HG03039 (cell line): ENCODE measurements around the gene TTLL5.

ENCODE experiments used
- ATAC-seq: cut with Tn5 transposase; IDR thresholded peaks from one replicate; pipeline ENCODE4 v1.9.1; 2021; ENCODE audit warnings: mild to moderate bottlenecking, moderate library complexity; ENCODE audit not compliant: unreplicated experiment

Gene TTLL5

GRCh38 chr14:75697386-75697785 is 36.3 kb downstream of the TTLL5 start:
- no peak for ATAC-seq

- no peak for ATAC-seq
These were observed 36.9 kb downstream of the TTLL5 start for GRCh38 chr14:75697918-75698317.

DNA sequence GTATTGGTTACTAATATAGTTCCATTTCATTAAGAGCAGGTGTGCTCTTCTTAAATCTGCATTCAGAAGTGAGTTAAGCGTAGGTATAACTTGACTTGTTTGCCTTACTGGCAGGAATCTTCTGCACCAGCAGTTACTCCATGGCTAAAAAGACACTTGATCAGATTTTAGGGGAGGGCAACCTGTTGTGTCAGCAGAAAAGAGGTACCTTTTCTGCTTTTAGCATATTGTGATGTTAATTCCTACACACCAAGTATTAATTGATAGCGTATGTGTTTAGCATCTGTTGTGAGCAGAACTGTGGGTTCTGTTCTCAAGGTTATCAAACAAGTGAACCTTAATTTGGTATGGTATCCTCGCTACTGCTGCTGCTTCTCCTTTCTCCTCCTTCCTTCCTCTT is 38.3 kb downstream of the TTLL5 start:
- no peak for ATAC-seq

GRCh38 chr14:75700295-75700694 is 39.2 kb downstream of the TTLL5 start:
- no peak for ATAC-seq

DNA sequence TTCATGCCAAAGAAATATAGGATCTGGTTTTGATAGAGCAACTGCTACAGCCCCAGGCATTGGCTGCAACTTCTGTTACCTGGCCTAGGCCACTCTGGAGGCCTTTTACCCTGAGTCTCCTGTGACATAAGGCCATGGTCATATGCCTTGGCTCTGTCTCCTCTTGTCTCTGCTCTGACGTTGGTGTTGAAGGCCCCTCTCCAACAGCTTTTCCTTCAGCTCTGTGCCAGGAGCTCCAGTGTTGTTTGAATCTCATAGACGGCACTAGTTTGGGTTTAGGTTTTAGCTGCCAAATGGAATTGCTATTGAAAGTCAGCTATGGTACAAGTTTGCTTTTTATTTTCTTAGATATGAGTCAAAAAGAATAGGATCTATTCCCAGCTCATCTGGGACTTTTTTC is 41.1 kb downstream of the TTLL5 start:
- no peak for ATAC-seq

DNA sequence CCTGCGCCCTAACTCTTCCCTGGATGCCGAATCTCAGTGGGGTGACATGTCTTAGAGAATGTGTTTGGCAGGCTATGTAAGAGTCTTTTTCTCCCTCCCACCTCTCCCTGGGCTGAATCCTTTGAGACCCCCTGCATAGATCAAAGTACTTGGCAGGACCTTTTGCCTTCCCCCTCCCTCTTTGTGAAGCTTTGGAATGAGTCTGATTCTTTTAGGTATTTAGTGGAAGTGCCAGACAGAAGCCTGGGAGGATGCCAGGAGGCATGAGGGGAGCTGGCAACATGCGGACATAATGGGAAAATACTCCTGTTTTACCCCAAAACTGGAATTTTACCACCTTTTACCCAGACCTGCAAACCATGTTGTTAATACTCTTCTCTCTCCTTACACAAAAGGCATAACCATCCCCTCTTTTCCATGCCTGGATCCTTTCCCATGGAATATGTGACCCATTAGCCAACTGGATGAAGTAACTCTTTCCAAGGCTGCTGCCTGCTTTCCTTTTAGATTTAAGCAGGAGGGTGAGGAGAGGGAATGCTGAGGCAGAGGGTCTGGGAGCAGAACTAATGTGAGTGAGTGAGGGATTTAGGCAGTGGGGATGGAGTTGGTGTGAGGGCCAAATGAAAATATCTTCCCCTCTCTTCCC is 41.7 kb downstream of the TTLL5 start:
- ATAC-seq: no peak

DNA sequence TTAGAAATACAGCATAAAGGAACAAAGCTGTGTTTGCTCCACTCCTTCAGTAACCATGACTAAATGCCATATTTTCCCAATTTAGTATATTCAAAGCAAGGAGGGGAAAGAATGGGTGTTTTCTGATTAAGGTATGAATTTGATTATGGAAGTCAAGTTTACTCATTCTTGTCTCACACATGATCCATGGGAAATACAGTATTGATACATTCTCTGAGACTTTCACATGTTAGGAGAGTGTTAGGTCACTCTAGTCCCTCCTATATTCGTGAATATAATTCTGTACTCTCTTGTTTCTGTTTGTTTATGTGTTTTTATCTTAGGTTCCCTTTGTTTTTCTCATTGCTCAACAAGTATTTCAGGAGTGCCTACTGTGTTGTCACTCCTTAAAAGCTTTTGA is 42.4 kb downstream of the TTLL5 start:
- ATAC-seq: no peak

- ATAC-seq: no peak
These were observed 44.0 kb downstream of the TTLL5 start for GRCh38 chr14:75705014-75705413.

DNA sequence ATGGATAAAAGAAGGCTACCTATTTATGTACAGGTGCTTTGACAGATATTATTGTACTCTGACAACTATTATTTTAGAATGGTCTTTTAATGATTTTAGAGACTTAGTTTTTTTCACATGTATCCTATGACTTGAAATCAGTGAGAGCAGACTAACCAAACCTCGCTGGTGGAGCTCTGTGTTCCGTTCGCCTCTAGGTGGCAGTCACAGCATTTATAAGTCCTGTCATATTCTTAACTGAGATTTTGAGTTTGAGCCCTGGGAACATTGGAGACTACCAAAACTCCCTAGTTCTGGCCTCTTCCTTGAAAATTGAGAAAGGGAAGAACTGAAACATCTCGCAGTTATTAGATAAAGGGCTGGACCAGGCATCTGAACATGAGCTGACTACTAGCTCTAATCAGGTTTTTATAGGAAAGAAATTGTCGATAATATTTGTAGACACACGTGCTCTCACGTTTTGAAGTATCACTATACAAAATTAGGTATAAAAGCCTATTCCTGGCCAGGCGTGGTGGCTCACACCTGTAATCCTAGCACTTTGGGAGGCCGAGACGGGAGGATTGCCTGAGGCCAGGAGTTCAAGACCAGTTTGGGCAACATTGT is 48.3 kb downstream of the TTLL5 start:
- ATAC-seq: no peak

DNA sequence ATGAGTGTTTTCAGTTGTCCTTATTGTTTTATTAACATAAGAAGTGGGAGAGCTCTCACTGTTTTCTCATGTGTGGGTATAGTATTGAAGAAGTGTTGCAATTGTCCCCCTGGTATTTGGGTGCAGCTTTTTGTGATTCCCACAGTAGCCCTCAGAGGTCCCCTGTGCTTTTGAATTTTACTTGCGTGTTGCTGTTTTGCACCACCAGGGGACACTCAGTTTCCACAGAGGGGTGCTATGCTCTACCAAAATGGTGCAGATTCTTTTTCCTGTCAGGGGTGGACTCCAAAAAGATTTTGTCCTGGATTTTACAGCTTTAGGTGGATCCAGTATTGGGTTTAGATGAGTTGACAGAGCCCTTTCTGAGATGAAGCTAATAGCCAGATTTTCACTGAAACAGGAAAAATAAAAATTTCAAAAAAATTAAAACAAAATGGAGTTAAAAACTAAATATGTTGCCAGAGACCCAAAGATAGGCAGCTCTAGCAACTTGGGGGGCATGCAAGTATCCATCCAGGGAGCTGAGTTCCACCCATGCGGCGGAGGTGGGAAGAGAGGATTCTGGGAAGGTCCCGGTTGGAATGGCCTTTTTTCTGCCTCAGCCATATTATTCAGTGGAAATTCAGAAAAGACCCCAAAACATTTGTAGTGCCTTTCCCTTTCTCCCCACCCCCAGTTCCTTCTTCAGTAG is 50.2 kb downstream of the TTLL5 start:
- no peak for ATAC-seq

- ATAC-seq: peak; percentile 66
These were observed 50.8 kb downstream of the TTLL5 start for GRCh38 chr14:75711796-75712211.

DNA sequence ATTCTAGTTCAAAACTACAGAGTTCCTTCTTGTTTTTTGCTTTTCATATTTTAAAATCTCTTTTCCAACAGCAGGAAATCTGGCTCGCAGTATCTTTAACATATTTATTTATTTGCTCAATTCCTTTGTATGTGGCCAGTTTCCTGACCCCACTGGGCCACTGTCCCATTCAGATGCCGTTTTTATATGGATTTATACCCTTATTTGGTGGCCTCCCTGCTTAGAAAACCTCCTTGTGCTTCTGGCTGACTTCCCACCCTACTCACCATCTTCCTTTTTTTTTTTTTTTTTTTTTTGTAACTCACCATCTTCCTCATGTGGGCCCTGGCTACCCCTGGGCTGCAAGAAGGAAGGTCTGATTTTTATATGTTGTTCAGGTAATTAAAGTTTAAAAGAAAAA is 53.9 kb downstream of the TTLL5 start:
- no peak for ATAC-seq

GRCh38 chr14:75715926-75716780 is 55.1 kb downstream of the TTLL5 start:
- no peak for ATAC-seq

DNA sequence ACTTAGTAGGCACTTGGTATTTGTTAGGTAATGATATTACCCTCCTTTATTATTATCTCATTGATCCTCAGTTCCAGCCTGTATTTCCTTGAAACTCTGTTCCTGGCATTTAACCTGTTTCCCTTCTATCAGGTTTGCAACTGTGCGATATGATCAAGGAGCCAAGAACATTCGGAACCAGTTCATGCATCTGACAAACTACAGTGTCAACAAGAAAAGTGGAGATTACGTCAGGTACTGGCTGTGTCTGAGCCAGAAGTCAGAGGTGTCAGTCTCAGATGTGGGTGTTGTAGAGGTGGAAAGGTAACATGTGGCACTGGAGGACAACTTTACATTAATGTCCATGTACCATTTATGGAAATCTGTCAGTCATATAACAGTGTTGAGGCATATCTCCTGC is 56.7 kb downstream of the TTLL5 start:
- ATAC-seq: no peak

DNA sequence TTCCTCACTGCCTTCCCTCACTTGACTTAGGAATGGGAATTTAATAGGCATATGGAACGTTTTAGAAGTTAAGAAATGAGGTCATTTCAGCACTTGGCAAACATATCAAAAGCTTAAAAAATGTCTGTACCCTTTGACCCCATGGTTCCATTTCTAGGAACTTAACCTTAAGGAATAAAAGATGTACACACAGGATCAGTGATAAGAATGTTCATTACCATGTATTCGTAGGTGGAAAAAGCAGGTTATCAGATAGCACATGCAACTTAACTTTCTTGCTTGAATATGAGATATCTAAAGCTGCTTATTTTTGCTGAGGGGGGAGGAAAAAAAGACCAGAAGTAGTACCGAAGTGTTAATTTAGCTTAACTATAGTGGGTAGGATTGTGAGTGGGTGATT is 57.2 kb downstream of the TTLL5 start:
- ATAC-seq: no peak

DNA sequence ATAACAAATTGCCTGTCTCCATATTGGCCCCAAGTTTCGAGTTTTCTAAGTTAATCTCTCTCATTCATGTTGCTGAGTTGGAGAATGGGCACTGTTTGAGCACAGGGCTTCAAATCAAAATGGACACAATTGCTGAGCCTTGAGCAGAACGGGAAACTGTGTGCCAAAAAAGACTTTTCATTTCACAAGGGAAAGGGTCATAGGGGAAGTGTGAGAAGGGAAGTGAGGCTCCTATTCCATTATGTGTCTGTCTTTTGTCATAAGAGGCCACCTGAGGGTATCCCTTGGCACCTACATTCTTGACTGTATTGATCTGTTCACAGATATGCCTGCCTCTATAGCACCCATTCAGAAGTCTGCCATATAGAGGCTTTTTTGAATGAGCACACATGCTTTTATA is 59.1 kb downstream of the TTLL5 start:
- no peak for ATAC-seq

- ATAC-seq: no peak
These were observed 59.9 kb downstream of the TTLL5 start for GRCh38 chr14:75720842-75721498.

GRCh38 chr14:75723716-75724115 is 62.7 kb downstream of the TTLL5 start:
- ATAC-seq: no peak

DNA sequence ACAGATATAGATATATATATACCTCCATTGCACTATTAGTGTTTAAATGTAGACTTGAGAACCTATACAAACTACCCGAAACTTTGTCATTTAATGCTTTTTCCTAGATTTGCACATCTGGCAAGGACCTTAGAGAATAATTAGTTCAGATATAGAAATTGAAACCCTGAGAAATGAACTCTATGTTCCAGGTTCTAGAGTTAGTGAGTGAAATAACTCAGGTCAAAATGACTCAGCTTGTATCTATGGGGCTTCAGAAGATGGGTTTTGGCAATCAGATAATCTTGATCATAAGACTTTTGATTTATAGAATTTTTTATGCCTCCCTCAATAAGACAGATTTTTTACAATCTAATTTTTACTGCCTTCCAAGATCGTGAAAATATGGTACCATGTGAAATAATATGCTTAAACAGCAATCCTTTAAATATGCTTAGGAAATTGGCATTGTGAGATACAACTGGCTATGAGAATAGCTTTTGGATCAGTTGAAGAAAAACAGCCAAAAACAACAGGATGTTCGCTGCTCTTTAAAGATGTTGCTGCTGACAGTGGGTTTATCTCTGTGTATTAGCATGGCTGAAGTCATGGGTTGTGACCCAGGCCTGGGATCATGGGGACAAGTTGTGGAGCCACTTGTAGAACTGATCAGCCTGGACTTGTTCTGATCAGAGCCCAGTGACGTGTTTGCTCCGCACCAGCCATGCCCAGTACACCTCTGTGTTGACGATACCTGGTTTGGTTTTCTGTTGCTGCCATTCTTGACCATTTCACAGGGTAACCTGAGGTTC is 63.6 kb downstream of the TTLL5 start:
- ATAC-seq: no peak

DNA sequence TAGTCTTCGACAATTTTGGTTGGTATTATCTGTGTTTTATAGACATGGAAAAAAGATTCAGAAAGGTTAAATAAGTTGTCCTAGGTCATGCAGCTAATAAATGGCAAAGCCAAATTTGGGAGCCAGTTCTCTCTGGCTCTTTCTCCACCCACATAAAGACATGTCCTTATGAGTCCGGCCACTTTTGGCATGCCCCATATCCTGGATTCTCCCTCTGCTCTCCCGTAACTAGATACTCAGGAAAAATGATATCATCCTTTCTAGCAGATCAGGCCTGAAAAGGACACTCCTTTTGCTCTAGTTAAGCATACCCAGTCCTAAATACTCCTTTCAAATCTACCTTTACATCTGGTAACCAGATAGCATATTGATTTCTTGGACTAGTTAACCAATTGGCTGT is 64.4 kb downstream of the TTLL5 start:
- no peak for ATAC-seq
